ENCODE data around the gene RHBDL3. TPM values are rescaled to one million over a fixed set of nuclear protein-coding genes. Genes with fewer than 3 reads are reported as not detected.
"Not testable (repeated sequence)": the region's sequence is repeated elsewhere in the genome, so short reads cannot be mapped to it uniquely, and the experiment has no call there.

Gene RHBDL3
- total RNA-seq, 1 experiment from 2014 or later: 8.5 TPM

- peaks cover 11% of the 10 kb centered on the region for H3K27me3 ChIP-seq (ENCODE audit: control insufficient read depth, insufficient read depth, low read length)
- no peak for DNase-seq
- no peak overlapping the region for H3K4me3 ChIP-seq (ENCODE audit: insufficient read depth, low read depth, low read length)
- no peaks in the 10 kb centered on the region for H3K36me3 ChIP-seq (replicated peaks; ENCODE audit: control insufficient read depth, insufficient read depth, low read length)
Measured at GRCh38 chr17:32259586-32259985, 6.0 kb upstream of the RHBDL3 start.

- DNase-seq: peak; percentile 47
- Histone ChIP-seq H3K27me3 (ENCODE audit: control insufficient read depth, insufficient read depth, low read length) (peaks cover 23% of the 10 kb centered on the region), H3K36me3 (replicated peaks; ENCODE audit: control insufficient read depth, insufficient read depth, low read length) (no peaks in the 10 kb centered on the region), H3K4me3 (ENCODE audit: insufficient read depth, low read depth, low read length) (no peak overlapping the region)
Measured at GRCh38 chr17:32261417-32261736, 4.3 kb upstream of the RHBDL3 start.

GRCh38 chr17:32261936-32262510 is 3.6 kb upstream of the RHBDL3 start:
- H3K27me3 ChIP-seq (ENCODE audit: control insufficient read depth, insufficient read depth, low read length): peaks cover 30% of the 10 kb centered on the region
- DNase-seq: peak; percentile 33
- no peak overlapping the region for H3K4me3 ChIP-seq (ENCODE audit: insufficient read depth, low read depth, low read length)
- no peaks in the 10 kb centered on the region for H3K36me3 ChIP-seq (replicated peaks; ENCODE audit: control insufficient read depth, insufficient read depth, low read length)

GRCh38 chr17:32263515-32263914 is 2.1 kb upstream of the RHBDL3 start:
- H3K4me3 ChIP-seq (ENCODE audit: insufficient read depth, low read depth, low read length); DNase-seq; H3K36me3 ChIP-seq (replicated peaks; ENCODE audit: control insufficient read depth, insufficient read depth, low read length): not testable (repeated sequence)
- peaks cover 44% of the 10 kb centered on the region for H3K27me3 ChIP-seq (ENCODE audit: control insufficient read depth, insufficient read depth, low read length)

- no peaks in the 10 kb centered on the region for H3K36me3 ChIP-seq (replicated peaks; ENCODE audit: control insufficient read depth, insufficient read depth, low read length)
- DNase-seq: peak; percentile 75
- H3K4me3 ChIP-seq (ENCODE audit: insufficient read depth, low read depth, low read length): no peak overlapping the region
- peaks cover 52% of the 10 kb centered on the region for H3K27me3 ChIP-seq (ENCODE audit: control insufficient read depth, insufficient read depth, low read length)
Measured at GRCh38 chr17:32264140-32264799, 1.4 kb upstream of the RHBDL3 start.

- peak; percentile 54 for DNase-seq
- peaks cover 54% of the 10 kb centered on the region for H3K27me3 ChIP-seq (ENCODE audit: control insufficient read depth, insufficient read depth, low read length)
Measured at GRCh38 chr17:32264823-32265191, 825 bp upstream of the RHBDL3 start.

GRCh38 chr17:32266051-32266388 is 388 bp downstream of the RHBDL3 start:
- Histone ChIP-seq H3K36me3 (replicated peaks; ENCODE audit: control insufficient read depth, insufficient read depth, low read length) (no peaks in the 10 kb centered on the region), H3K27me3 (ENCODE audit: control insufficient read depth, insufficient read depth, low read length) (peaks cover 52% of the 10 kb centered on the region), H3K4me3 (ENCODE audit: insufficient read depth, low read depth, low read length) (peak overlapping the region; percentile 75)
- peak; percentile 75 for DNase-seq

More at GRCh38 chr17:32264823-32265191, 825 bp upstream of the RHBDL3 start:
- peak overlapping the region; percentile 48 for H3K4me3 ChIP-seq (ENCODE audit: insufficient read depth, low read depth, low read length)
- H3K36me3 ChIP-seq (replicated peaks; ENCODE audit: control insufficient read depth, insufficient read depth, low read length): no peaks in the 10 kb centered on the region

GRCh38 chr17:32266389-32267301 is 1.0 kb downstream of the RHBDL3 start:
- H3K36me3 ChIP-seq (replicated peaks; ENCODE audit: control insufficient read depth, insufficient read depth, low read length): no peaks in the 10 kb centered on the region
- peaks cover 52% of the 10 kb centered on the region for H3K27me3 ChIP-seq (ENCODE audit: control insufficient read depth, insufficient read depth, low read length)
- DNase-seq: peak; percentile 83
- peak overlapping the region; percentile 75 for H3K4me3 ChIP-seq (ENCODE audit: insufficient read depth, low read depth, low read length)

- Histone ChIP-seq H3K27me3 (ENCODE audit: control insufficient read depth, insufficient read depth, low read length) (peaks cover 52% of the 10 kb centered on the region), H3K4me3 (ENCODE audit: insufficient read depth, low read depth, low read length) (peak overlapping the region; percentile 8; the same call in 1 of the 2 replicates), H3K36me3 (replicated peaks; ENCODE audit: control insufficient read depth, insufficient read depth, low read length) (no peaks in the 10 kb centered on the region)
- peak; percentile 59 for DNase-seq
Measured at GRCh38 chr17:32267690-32268205, 2.1 kb downstream of the RHBDL3 start.

- peaks cover 50% of the 10 kb centered on the region for H3K27me3 ChIP-seq (ENCODE audit: control insufficient read depth, insufficient read depth, low read length)
- peak; percentile 13 for DNase-seq
- no peaks in the 10 kb centered on the region for H3K36me3 ChIP-seq (replicated peaks; ENCODE audit: control insufficient read depth, insufficient read depth, low read length)
- H3K4me3 ChIP-seq (ENCODE audit: insufficient read depth, low read depth, low read length): no peak overlapping the region
Measured at GRCh38 chr17:32268734-32269288, 3.2 kb downstream of the RHBDL3 start.

- Histone ChIP-seq H3K36me3 (replicated peaks; ENCODE audit: control insufficient read depth, insufficient read depth, low read length) (no peaks in the 10 kb centered on the region), H3K4me3 (ENCODE audit: insufficient read depth, low read depth, low read length) (no peak overlapping the region), H3K27me3 (ENCODE audit: control insufficient read depth, insufficient read depth, low read length) (peaks cover 44% of the 10 kb centered on the region)
- peak; percentile 27 for DNase-seq
Measured at GRCh38 chr17:32269377-32269776, 3.7 kb downstream of the RHBDL3 start.

- DNase-seq: no peak
- Histone ChIP-seq H3K27me3 (ENCODE audit: control insufficient read depth, insufficient read depth, low read length) (peaks cover 26% of the 10 kb centered on the region), H3K4me3 (ENCODE audit: insufficient read depth, low read depth, low read length) (no peak overlapping the region), H3K36me3 (replicated peaks; ENCODE audit: control insufficient read depth, insufficient read depth, low read length) (no peaks in the 10 kb centered on the region)
Measured at GRCh38 chr17:32271844-32272243, 6.2 kb downstream of the RHBDL3 start.

- peaks cover 4% of the 10 kb centered on the region for H3K27me3 ChIP-seq (ENCODE audit: control insufficient read depth, insufficient read depth, low read length)
- no peak overlapping the region for H3K4me3 ChIP-seq (ENCODE audit: insufficient read depth, low read depth, low read length)
- no peak for DNase-seq
- no peaks in the 10 kb centered on the region for H3K36me3 ChIP-seq (replicated peaks; ENCODE audit: control insufficient read depth, insufficient read depth, low read length)
Measured at GRCh38 chr17:32274101-32274500, 8.5 kb downstream of the RHBDL3 start.

- no peak overlapping the region for H3K4me3 ChIP-seq (ENCODE audit: insufficient read depth, low read depth, low read length)
Measured at GRCh38 chr17:32274643-32275042, 9.0 kb downstream of the RHBDL3 start.

More at GRCh38 chr17:32274643-32275042, 9.0 kb downstream of the RHBDL3 start:
- H3K27me3 ChIP-seq (ENCODE audit: control insufficient read depth, insufficient read depth, low read length): no peaks in the 10 kb centered on the region; the same call in 1 of the 2 replicates
- no peak for DNase-seq
- H3K36me3 ChIP-seq (replicated peaks; ENCODE audit: control insufficient read depth, insufficient read depth, low read length): no peaks in the 10 kb centered on the region

All from H7 (cell line).